GM04504 (cell line): ENCODE measurements around the gene CUX1.
"Not testable (repeated sequence)": the region's sequence is repeated elsewhere in the genome, so short reads cannot be mapped to it uniquely, and the experiment has no call there.

ENCODE experiments used
- DNase-seq: peaks from one replicate; pipeline ENCODE4 v3.0.0-alpha.2; 2012; ENCODE audit warnings: low read depth

Gene CUX1

GRCh38 chr7:101824440-101824839, 7.0 kb downstream of the CUX1 start:
- no peak for DNase-seq

GRCh38 chr7:101826081-101826835, 8.8 kb downstream of the CUX1 start:
- no peak for DNase-seq

GRCh38 chr7:101828301-101829020, 11.0 kb downstream of the CUX1 start:
- no peak for DNase-seq

DNA sequence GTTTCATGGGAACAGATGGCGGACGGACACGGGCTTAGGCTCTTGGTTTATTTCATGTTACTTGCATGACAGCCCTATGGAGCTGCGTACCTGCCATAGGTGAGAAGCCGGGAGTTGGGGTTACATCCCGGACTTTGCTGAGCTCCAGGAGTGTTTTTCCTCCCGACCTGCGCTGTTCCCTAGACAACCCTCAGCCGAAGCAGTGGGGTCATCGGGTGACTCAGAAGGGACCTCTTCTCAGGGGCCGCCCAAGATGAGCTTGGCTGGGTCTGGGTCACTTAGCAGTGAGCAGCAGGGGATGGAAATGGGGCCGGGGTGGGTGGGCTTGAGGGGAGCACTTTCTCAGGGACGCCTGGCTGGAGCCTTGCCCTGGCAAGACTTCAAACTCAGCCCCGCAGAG, 11.9 kb downstream of the CUX1 start:
- DNase-seq: no peak

DNA sequence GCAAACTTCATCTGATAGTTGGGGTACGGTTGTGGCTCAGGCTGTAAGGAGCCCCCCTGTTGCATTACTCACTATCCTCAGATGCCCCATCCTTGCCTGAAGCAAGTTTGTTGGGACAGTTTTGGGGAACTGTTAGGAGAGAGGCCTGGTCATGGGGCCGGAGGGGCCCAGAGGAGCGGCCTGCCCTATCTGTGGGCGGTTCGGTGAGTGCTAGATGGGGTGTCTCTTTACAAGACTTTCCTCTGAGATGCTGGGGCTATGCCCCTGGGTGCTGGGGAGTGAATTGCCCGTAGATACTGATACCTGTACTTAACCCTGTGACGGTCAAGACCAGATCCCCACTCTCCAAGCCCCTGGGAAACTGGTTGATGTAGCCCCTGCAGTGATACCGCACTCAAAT, 12.4 kb downstream of the CUX1 start:
- DNase-seq: no peak

DNA sequence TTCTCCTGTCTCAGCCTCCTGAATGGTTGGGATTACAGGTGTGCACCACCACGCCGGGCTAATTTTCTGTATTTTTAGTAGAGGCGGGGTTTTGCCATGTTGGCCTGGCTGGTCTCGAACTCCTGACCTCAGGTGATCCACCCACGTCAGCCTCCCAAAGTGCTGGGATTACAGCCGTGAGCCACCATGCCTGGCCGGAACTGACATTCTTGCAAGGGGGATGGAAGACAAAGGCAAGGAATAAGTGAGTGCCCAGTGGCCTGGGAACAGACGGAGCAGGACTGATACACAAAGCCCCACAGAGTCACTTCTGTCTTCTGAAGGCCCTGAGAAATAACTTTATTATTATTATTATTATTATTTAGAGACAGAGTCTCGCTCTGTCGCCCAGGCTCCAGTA, 14.0 kb downstream of the CUX1 start:
- DNase-seq: not testable (repeated sequence)

DNA sequence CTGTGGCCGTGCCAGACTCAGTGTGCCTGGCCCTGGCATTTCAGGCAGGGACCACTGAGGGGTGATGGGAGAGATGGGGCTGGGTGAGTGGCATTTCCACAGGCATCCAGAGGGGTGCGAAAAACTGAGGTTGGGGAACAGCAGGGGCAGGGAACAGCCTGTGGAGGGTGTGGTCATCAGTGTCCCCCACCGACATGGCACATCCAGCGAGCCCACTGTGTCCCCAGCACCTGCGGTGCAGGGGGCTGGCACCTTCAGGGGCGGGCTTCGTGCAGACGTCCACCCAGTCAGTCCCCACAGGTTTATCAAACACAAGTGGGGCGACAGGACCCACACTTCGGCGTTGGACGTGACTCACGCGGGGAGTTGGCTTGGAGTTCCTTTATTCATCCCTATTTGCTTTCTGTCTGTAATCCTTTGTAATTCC, 14.8 kb downstream of the CUX1 start:
- DNase-seq: no peak

DNA sequence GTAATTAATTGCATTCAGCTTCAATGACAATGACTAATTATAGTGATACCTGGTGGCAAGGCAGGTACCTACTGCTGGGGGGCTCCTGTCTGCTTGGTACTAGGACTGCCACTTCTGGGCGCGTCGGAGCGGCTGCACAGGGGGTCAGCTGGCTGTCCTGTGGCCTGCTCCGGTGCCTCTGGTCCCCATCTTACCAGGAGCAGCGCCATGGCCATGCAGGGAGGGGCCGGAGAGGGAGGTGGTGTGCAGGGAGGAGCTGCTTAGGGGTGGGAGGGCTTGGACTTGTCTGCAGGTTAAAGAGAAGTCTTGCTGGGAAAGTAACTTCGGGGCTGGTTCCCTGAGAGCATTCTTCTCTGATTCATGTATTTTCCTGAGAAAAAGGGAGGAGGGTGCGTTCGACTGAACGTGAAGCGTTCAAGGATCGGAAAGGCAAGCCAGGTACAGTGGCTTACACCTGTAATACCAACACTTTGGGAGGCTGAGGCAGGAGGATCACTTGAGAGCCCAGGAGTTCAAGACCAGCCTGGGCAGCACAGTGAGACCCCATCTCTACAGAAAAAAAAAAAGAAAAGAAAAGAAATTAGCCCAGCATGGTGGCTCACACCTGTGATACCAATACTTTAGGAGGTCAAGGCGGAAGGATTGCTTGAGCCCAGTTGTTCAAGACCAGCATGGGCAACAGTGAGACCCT, 15.4 kb downstream of the CUX1 start:
- no peak for DNase-seq

- no peak for DNase-seq
Measured at GRCh38 chr7:101833799-101834198, 16.4 kb downstream of the CUX1 start.

GRCh38 chr7:101835136-101835535, 17.7 kb downstream of the CUX1 start:
- no peak for DNase-seq

- not testable (repeated sequence) for DNase-seq
Measured at GRCh38 chr7:101837433-101837832, 20.0 kb downstream of the CUX1 start.

GRCh38 chr7:101838837-101839483, 21.5 kb downstream of the CUX1 start:
- DNase-seq: no peak

DNA sequence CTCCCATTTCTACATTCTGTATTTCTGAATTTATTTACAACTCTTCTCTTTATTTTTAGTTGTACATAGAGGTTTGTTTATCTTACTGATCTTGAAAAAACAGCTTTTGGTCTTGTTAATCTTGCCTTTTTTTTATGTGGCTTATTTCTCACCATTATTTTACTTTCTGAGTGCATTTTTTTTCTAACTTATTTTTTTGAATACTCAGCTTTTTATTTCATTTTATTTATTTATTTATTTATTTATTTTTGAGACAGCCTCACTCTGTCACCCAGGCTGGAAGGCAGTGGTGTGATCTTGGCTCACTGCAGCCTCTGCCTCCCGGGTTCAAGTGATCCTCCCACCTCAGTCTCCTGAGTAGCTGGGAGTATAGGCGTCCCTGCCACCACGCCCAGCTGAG, 23.9 kb downstream of the CUX1 start:
- DNase-seq: no peak

DNA sequence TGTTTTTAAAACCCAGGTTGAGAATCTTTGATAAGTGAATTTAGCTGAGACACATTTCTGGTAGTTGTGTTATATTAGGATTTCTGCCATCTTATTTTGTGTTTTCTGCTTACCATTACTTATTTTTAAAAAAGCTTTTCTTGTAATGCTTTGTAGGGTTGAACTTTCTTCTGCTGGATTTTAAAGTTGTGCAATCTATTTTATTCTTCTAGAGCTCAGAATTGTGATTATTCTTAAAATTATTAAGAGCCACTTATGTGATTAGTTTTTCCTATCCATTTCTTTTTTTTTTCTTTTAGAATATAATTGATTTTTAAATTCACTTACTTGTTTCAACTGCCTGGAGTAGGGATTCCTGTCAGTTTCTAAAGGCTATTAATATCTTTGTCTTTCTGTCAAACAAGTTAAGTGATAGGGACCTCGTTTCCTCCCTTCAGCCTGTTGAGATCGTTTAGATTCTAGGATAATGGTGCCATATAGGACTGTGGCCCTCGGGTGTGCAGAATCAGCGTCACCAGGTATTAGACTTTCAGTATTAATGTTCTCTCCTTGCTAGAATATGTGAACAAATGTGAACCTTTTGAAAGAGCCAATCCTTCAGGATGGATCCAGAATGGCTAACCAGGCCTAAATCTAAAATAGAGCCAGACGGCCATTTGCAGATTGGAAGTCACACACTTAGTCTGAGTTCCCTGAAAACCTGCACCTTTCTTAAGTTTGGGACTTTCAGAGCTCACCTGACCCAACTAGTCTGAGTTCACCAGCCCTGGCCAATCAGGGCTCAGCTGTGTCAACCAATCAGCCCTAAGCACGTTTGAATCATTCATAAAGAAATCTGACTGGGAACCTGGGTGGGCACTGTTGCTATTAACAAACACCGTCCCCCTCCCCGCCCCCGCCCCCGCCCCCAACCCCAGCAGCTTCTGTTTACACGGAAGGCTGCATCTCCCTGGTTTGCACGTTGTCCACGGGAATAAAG, 26.2 kb downstream of the CUX1 start:
- no peak for DNase-seq

- DNase-seq: no peak
Measured at GRCh38 chr7:101845974-101846373, 28.5 kb downstream of the CUX1 start.

DNA sequence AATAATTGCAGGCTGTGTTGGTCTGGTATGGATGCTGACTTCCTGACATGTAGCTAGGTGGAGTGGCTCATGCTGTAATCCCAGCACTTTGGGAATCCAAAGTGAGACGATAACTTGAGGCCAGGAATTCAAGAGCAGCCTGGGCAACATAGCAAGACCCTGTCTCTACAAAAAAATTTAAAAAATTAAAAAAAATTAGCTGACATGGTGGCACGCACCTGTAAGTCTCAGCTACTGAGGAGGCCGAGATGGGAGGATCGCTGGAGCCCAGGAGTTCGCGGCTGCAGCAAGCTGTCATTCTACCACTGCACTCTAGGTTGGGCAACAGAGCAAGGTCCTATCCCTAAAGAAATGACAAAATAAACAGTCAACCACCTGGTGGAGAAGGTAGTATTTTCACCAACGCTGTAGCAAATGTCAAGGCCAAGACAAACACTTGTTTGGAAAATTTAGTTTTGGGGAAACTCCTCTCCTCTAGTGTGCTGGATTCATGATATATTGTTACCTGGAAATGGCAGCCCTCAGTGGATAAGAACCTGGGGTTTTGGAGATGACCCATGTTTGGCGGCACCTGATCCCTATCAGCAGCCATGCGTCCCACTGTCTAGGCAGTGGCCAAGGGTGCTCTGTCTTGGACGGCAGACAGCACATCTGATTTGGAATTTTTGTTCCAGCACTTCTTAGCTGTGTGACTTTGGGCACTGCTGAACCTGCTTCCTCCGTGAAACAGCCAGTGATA, 29.5 kb downstream of the CUX1 start:
- no peak for DNase-seq

GRCh38 chr7:101848208-101848951, 31.0 kb downstream of the CUX1 start:
- no peak for DNase-seq

DNA sequence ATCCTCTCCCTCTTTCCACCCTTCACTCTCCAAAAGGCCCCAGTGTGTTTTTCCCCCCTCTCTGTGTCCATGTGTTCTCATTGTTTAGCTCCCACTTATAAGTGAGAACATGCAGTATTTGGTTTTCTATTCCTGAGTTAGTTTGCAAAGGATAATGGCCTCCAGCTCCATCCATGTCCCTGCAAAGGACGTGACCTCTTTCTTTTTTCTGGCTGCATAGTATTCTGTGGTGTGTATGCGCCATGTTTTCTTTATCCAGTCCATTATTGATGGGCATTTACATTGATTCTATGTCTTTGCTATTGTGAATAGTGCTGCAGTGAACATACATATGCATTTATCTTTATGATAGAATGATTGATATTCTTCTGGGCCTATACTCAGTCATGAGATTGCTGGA, 31.9 kb downstream of the CUX1 start:
- DNase-seq: not testable (repeated sequence)

DNA sequence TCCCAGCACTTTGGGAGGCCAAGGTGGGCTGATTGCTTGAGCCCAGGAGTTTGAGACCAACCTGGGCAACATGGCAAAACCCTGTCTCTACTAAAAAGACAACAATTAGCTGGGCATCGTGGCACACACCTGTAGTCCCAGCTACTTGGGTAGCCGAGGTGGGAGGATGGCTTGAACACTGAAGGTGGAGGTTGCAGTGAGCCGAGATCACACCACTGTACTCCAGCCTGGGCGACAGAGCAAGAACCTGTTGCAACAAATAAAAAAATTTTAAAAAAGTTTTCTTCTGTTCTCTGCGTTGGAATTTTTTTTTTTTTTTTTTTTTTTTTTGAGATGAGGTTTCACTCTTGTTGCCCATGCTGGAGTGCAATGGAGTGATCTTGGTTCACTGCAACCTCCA, 34.9 kb downstream of the CUX1 start:
- not testable (repeated sequence) for DNase-seq

GRCh38 chr7:101853684-101854083, 36.3 kb downstream of the CUX1 start:
- no peak for DNase-seq
